Cardiac muscle cell (in vitro differentiated cells and primary cell): ENCODE data around the gene SLC38A4. TPM values are rescaled to one million over a fixed set of nuclear protein-coding genes. Genes with fewer than 3 reads are reported as not detected.

Source experiments
- DNase-seq, 2 donors: peaks; one replicate each; pipeline versions ENCODE4 v3.0.0 to v3.0.0-alpha.2; 2010 to 2017; ENCODE audit warnings: low read depth in 1 of 2, low spot score in 1 of 2
- H3K27ac ChIP-seq: fragments of 200-600 bp; sonication (generic); 2 replicates; pipeline ENCODE4 v1.5.1; 2016
- H3K27me3 ChIP-seq: fragments of 200-600 bp; sonication (generic); 2 replicates; pipeline ENCODE4 v1.6.0; 2016; ENCODE audit warnings: control low read depth
- H3K36me3 ChIP-seq: fragments of 200-600 bp; sonication (generic); 2 replicates; pipeline ENCODE4 v1.5.1; 2016; ENCODE audit warnings: control low read depth
- H3K4me1 ChIP-seq: fragments of 200-600 bp; sonication (generic); 2 replicates; pipeline ENCODE4 v1.8.1; 2017; ENCODE audit warnings: low read depth, mild to moderate bottlenecking, mixed run types
- H3K4me3 ChIP-seq: fragments of 200-600 bp; sonication (generic); 2 replicates; pipeline ENCODE4 v1.5.1; 2016; ENCODE audit warnings: mild to moderate bottlenecking
- H3K9me3 ChIP-seq: fragments of 200-600 bp; sonication (generic); 2 replicates; pipeline ENCODE4 v1.5.1; 2017; ENCODE audit warnings: low read depth, mild to moderate bottlenecking, control low read depth
- polyA plus RNA-seq: library from polyadenylated mRNA; unstranded; fragments of >200 nt; fragmentation: Nextera tagmentation; extraction: Ambion mirVana; gene quantifications from 2 replicates; pipeline ENCODE4 v1.2.1, GENCODE V29; 2016
- total RNA-seq: library from RNA; depleted of rRNA; stranded (reverse); fragments of >200 nt; gene quantifications from 2 replicates; pipeline ENCODE4 v1.2.3, GENCODE V29; 2016
- TF ChIP-seq, protein P1 (sequence below): IDR thresholded peaks from 2 replicates; pipeline ENCODE4 v1.5.1; 2012; ENCODE audit warnings: low read depth, mild to moderate bottlenecking, low read length

Gene SLC38A4
- total and polyA plus RNA-seq, 2 experiments from 2014 or later = 0.09 to 0.12 TPM

DNA sequence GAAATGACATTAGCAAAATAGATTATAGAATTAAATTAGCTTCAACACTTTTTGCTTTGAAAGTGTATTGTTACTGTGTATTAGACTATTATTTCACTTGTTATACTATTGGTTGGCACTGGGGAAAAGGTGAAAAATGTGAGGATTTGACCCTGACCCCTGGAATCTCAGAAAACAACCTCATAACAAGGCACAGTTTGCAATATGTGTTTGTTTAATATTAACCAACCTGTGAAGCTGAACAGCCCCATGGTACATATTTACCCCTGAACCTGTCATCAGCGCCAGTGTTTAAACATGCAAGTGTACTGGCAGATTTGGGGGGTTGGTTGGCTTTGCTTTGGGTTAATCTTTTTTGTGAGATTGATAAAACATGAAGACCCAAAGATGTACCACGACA lies 11.7 kb downstream of the SLC38A4 start:
- Histone ChIP-seq H3K27ac (no peak overlapping the region), H3K4me1 (no peaks in the 10 kb centered on the region), H3K9me3 (no peaks in the 10 kb centered on the region), H3K27me3 (no peaks in the 10 kb centered on the region), H3K36me3 (no peaks in the 10 kb centered on the region), H3K4me3 (no peak overlapping the region)
- DNase-seq = no peak
- TF ChIP-seq, protein P1, sequence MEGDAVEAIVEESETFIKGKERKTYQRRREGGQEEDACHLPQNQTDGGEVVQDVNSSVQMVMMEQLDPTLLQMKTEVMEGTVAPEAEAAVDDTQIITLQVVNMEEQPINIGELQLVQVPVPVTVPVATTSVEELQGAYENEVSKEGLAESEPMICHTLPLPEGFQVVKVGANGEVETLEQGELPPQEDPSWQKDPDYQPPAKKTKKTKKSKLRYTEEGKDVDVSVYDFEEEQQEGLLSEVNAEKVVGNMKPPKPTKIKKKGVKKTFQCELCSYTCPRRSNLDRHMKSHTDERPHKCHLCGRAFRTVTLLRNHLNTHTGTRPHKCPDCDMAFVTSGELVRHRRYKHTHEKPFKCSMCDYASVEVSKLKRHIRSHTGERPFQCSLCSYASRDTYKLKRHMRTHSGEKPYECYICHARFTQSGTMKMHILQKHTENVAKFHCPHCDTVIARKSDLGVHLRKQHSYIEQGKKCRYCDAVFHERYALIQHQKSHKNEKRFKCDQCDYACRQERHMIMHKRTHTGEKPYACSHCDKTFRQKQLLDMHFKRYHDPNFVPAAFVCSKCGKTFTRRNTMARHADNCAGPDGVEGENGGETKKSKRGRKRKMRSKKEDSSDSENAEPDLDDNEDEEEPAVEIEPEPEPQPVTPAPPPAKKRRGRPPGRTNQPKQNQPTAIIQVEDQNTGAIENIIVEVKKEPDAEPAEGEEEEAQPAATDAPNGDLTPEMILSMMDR = no peak

DNA sequence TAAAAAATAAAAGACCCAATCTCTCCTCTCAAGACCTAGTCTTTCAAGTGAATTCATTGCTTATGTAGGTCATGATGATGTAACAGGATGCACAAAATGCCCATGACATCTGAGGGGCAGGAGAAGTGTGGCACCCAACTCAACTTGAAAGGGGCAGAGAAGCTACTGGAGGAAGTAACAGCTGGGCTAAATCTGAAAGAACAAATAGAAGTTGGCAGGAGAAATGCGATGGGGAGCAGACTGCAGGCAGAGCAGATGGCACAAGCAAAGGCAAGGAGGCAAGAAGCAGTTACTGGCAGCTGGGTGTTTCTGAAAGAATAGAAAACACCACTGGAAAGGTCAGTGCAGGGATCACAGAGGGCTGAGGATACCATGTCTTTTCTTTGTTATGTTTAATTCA lies 14.6 kb downstream of the SLC38A4 start:
- Histone ChIP-seq H3K27ac (no peak overlapping the region), H3K27me3 (no peaks in the 10 kb centered on the region), H3K4me1 (no peaks in the 10 kb centered on the region), H3K4me3 (no peak overlapping the region), H3K36me3 (no peaks in the 10 kb centered on the region), H3K9me3 (no peaks in the 10 kb centered on the region)
- TF ChIP-seq, protein P1 = no peak
- DNase-seq = no peak

DNA sequence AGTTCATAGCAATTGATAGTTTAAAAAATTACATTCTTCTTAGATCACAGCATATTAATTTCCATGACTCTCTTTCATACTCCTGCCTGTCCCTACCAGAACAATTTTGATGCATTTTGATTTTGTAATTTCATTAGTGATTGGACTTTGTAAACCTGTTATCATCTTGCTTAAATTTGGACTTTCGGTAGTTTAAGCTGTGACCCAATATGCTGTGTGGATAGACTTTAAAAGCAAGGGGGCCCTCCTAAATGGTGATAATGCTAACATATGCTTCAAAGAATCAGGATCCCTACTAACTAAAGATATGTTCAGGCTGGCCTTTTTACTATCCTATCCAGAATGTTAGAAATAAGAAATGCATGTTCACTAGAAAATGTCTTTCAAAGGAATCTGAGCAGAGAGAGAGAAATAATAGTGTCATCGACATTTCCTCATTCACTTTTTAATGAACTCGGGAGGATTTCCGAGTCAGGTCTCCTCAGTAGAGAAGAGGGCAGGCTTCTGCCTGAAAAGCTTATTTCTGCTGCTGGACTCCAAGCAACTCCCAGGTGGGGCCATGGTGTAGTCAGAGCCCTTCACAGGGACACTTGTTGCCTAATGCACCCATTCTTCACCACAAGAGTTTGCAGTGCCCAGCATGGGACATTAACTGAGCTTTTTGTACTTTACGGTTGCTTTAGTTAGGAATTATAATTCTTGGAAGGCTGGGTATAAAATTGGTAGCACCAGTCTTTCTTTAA lies 16.7 kb downstream of the SLC38A4 start:
- no peak overlapping the region for H3K27ac ChIP-seq
- no peaks in the 10 kb centered on the region for H3K9me3 ChIP-seq
- no peak for DNase-seq
- H3K4me1 ChIP-seq = no peaks in the 10 kb centered on the region
- H3K36me3 ChIP-seq = no peaks in the 10 kb centered on the region
- no peaks in the 10 kb centered on the region for H3K27me3 ChIP-seq
- TF ChIP-seq, protein P1 = no peak
- no peak overlapping the region for H3K4me3 ChIP-seq

DNA sequence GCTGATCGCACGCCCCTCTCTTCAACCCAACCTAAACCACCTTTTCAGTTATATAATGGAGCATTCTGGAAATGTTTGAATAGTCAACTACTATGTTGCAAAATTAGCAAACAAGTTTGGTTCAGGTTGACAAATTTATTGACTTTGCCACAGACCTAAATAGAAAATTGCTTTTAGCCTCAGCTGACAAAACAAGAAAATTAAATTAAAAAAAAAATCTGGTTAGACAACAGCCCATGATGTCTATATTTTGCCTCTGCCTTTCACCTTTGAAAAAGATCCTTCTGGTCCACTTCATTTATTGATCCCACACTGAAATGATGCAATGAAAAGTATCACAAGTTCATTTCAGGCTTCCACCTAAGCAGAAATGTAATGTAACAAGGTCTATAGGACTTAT lies 17.5 kb downstream of the SLC38A4 start:
- H3K9me3 ChIP-seq = no peaks in the 10 kb centered on the region
- TF ChIP-seq, protein P1 = no peak
- DNase-seq = no peak
- H3K27ac ChIP-seq = no peak overlapping the region
- no peaks in the 10 kb centered on the region for H3K4me1 ChIP-seq
- H3K36me3 ChIP-seq = no peaks in the 10 kb centered on the region
- no peak overlapping the region for H3K4me3 ChIP-seq
- H3K27me3 ChIP-seq = no peaks in the 10 kb centered on the region

DNA sequence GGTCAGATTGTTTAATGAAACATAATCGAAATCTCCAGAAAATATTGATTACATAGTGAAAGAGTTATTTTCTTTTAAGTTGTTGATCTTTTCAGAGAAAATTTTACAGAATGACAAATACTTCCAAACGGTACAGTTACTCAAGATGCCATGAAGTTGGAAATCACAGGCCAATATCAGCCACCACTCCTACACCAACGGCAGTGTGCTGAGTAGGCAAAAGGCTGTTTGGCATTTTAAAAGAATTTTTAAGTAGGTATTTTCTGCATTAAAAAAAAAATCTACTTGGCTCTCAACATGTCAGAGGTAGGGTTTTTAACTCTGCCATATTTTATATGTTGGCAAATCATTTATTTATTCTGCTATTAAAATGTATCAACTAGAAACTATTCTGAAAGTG lies 21.7 kb downstream of the SLC38A4 start:
- Histone ChIP-seq H3K27ac (no peak overlapping the region), H3K9me3 (no peaks in the 10 kb centered on the region), H3K36me3 (no peaks in the 10 kb centered on the region), H3K27me3 (no peaks in the 10 kb centered on the region), H3K4me3 (no peak overlapping the region), H3K4me1 (no peaks in the 10 kb centered on the region)
- TF ChIP-seq, protein P1 = no peak
- DNase-seq = no peak
